PFSK-1 (cell line): Measurements from ENCODE around the gene METAP1.

Source experiments
- POLR2AphosphoS5 ChIP-seq: IDR thresholded peaks from 2 replicates; pipeline ENCODE4 v1.6.1; 2012; ENCODE audit warnings: low read depth, mild to moderate bottlenecking, control low read depth, low read length, moderate library complexity
- REST ChIP-seq, 2 experiments: IDR thresholded peaks; 2 replicates each; pipeline versions ENCODE4 v1.6.1 to v1.8.0; 2011 to 2012; ENCODE audit warnings: low read depth in 2 of 2, low read length in 2 of 2, control low read depth in 1 of 2, inconsistent platforms in 1 of 2, mild to moderate bottlenecking in 1 of 2, moderate library complexity in 1 of 2; ENCODE audit not compliant: insufficient read depth in 1 of 2
- TAF1 ChIP-seq: IDR thresholded peaks from 2 replicates; pipeline ENCODE4 v1.6.1; 2012; ENCODE audit warnings: low read length, control low read depth, borderline replicate concordance; ENCODE audit not compliant: insufficient read depth

- TF ChIP-seq POLR2AphosphoS5 (no peak), REST (IDR thresholded peaks at IDR 0.05; ENCODE audit: insufficient read depth in 1 of 2, low read depth in 2 of 2, low read length in 2 of 2) (no peak), TAF1 (no peak)
These were observed 103.8 kb downstream of the METAP1 start for GRCh38 chr4:99099311-99099710.
